ENCODE results near the gene TTLL12. TPM values are rescaled to one million over a fixed set of nuclear protein-coding genes. Genes with fewer than 3 reads are reported as not detected.

TTLL12 gene
- total and polyA plus RNA-seq, 2 experiments from 2014 or later: 29.5 to 42.8 TPM

DNA sequence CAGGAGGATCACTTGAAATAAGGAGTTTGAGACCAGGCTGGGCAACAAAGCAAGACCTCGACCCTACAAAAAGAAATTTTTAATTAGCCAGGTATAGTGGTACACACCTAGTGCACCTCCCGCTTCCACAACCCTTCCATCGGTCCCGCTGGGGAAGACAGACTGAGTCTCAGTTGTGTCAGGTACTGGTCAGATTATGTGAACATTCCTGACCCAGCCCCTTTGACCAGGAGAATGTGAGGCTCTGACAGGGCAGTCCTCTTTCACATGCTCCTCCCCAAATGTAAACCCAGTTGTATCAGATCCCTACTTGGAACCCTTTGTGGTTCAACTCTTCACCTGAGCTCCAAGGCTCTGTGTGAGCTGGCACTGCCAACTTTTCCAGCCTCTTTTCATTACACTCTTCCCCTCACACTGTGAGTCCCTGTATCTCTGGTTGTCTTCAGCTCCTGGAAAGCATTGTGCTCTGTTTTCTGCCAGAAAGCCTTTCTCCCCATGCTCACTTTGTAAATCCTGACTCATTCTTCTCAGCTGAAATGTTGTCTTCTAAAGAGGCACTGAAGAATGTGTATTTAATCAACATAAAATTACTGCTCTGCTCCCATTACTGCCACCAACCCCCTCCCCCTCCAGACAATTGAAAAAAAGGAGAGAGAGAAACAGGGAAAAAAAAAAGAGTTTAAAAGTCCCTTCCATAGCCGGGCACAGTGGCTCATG is 2.1 kb upstream of the TTLL12 start:
- Histone ChIP-seq H2AFZ (no peak overlapping the region), H3K9me3 (ENCODE audit: low read depth) (no peaks in the 10 kb centered on the region), H3K79me2 (ENCODE audit: insufficient read depth) (peaks cover 21% of the 10 kb centered on the region), H3K4me1 (ENCODE audit: insufficient read depth) (peaks cover 4% of the 10 kb centered on the region), H3K9ac (no peak overlapping the region), H3K36me3 (ENCODE audit: low read depth) (no peaks in the 10 kb centered on the region), H4K20me1 (ENCODE audit: insufficient read depth) (no peaks in the 10 kb centered on the region), H3F3A (ENCODE audit: insufficient read depth) (peaks cover 6% of the 10 kb centered on the region; the same call in 1 of the 2 replicates), H3K27me3 (replicated peaks; ENCODE audit: insufficient read depth) (no peaks in the 10 kb centered on the region), H3K9me2 (ENCODE audit: insufficient read depth) (no peaks in the 10 kb centered on the region), H3K4me2 (ENCODE audit: unreplicated experiment) (no peak overlapping the region), H3K4me3 (no peak overlapping the region), H3K27ac (no peak overlapping the region)
- 61 to 68% methylated on average over 5 of the region's 5 CpGs for WGBS, 2 experiments (ENCODE audit: low coverage in 1 of 2, low lambda C conversion rate in 2 of 2, missing lambda C conversion rate in 2 of 2)
- in situ Hi-C loops (cut with MboI): no loop called here
- TF ChIP-seq EZH2 (IDR thresholded peaks at IDR 0.05; ENCODE audit: insufficient read depth, poor library complexity, severe bottlenecking) (no peak), EZH2phosphoT487 (IDR thresholded peaks at IDR 0.05; ENCODE audit: insufficient read depth, low read depth) (no peak)
- DNase-seq: no peak

DNA sequence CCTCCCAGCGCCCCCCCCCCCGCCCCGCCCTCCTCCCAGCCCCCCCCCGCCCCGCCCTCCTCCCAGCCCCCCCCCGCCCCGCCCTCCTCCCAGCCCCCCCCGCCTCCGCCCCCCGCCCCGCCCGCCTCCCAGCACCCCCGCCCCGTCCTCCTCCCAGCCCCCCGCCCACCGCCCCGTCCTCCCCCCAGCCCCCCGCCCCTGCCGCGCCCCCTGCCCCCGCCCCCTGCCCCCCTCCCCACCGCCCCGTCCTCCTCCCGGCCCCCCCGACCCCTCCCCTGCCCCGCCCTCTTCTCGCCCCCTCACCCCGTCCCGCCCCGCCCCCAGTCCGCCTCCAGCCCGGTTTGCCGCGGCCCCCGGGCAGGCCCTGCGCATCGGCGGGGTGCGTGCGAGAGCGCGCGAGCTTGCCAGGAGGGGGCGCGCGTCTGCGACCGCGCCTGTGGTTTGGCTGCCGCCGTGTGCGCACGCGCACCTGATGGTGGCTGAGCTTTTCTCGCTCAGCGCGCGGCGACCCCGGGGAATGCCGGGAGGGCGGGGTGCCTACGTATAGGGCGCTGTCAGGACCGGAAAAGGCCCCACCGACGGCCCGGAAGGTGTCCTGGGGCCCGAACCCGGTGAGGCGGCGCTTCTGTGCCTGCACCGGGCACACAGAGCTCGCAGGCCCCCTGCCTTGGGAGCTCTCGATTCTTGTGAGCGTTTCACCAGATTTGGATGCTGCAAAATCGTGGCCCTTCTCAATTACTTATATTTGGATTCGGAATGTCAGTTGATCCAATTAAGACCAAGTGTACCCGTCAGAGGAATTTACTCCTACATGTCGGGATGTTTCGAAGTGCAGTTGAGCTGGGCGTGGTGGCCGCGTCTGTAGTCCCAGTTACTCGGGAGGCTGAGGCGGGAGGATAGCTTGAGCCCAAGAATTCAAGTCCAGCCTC is 501 bp upstream of the TTLL12 start:
- TF ChIP-seq EZH2 (IDR thresholded peaks at IDR 0.05; ENCODE audit: insufficient read depth, poor library complexity, severe bottlenecking) (no peak), EZH2phosphoT487 (IDR thresholded peaks at IDR 0.05; ENCODE audit: insufficient read depth, low read depth) (no peak)
- H3K9me3 ChIP-seq (ENCODE audit: low read depth): no peaks in the 10 kb centered on the region
- peaks cover 4% of the 10 kb centered on the region for H3K4me1 ChIP-seq (ENCODE audit: insufficient read depth)
- DNase-seq: peak; percentile 95
- H4K20me1 ChIP-seq (ENCODE audit: insufficient read depth): no peaks in the 10 kb centered on the region
- H3K27me3 ChIP-seq (replicated peaks; ENCODE audit: insufficient read depth): no peaks in the 10 kb centered on the region
- peaks cover 26% of the 10 kb centered on the region for H3K79me2 ChIP-seq (ENCODE audit: insufficient read depth)
- peaks cover 6% of the 10 kb centered on the region; the same call in 1 of the 2 replicates for H3F3A ChIP-seq (ENCODE audit: insufficient read depth)
- WGBS, 2 experiments (ENCODE audit: low coverage in 1 of 2, low lambda C conversion rate in 2 of 2, missing lambda C conversion rate in 2 of 2): 4 to 7% methylated on average over 38 to 68 of the region's 86 CpGs
- peak overlapping the region; percentile 71 for H3K4me3 ChIP-seq
- H3K27ac ChIP-seq: peak overlapping the region; percentile 91
- peak overlapping the region; percentile 98 for H2AFZ ChIP-seq
- H3K4me2 ChIP-seq (ENCODE audit: unreplicated experiment): peak overlapping the region; percentile 90
- H3K9me2 ChIP-seq (ENCODE audit: insufficient read depth): no peaks in the 10 kb centered on the region
- in situ Hi-C loops (cut with MboI): no loop called here
- H3K9ac ChIP-seq: peak overlapping the region; percentile 81
- H3K36me3 ChIP-seq (ENCODE audit: low read depth): no peaks in the 10 kb centered on the region

DNA sequence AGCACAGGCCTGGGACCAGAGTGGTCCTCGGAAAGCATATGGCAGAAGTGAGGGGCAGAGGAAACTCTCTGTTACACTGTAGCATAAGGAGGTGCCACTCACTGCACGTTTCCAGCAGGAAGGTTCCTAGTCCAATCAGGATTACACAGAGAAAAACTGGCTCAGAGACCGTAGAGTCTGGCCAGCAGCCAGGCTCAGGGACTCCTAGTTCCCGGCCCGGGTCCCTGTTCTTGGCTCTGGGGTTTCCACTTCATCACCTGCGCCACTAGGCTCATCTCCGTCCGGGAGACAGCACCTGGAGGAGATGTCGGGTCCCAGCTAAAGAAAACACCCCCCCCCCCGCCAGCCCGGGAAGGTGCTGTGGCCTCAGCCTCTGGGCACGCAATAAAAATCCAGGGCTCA is 1.1 kb downstream of the TTLL12 start:
- Histone ChIP-seq H3K9me3 (ENCODE audit: low read depth) (no peaks in the 10 kb centered on the region), H4K20me1 (ENCODE audit: insufficient read depth) (no peaks in the 10 kb centered on the region), H3K4me2 (ENCODE audit: unreplicated experiment) (peak overlapping the region; percentile 79), H3K27me3 (replicated peaks; ENCODE audit: insufficient read depth) (no peaks in the 10 kb centered on the region), H3K9me2 (ENCODE audit: insufficient read depth) (no peaks in the 10 kb centered on the region), H3K36me3 (ENCODE audit: low read depth) (no peaks in the 10 kb centered on the region), H2AFZ (peak overlapping the region; percentile 61; the same call in 1 of the 2 replicates), H3K27ac (no peak overlapping the region; the same call in 1 of the 2 replicates), H3K4me3 (peak overlapping the region; percentile 78), H3K4me1 (ENCODE audit: insufficient read depth) (peaks cover 4% of the 10 kb centered on the region), H3K79me2 (ENCODE audit: insufficient read depth) (peaks cover 26% of the 10 kb centered on the region), H3K9ac (peak overlapping the region; percentile 75), H3F3A (ENCODE audit: insufficient read depth) (peaks cover 6% of the 10 kb centered on the region; the same call in 1 of the 2 replicates)
- in situ Hi-C loops (cut with MboI): no loop called here
- TF ChIP-seq EZH2 (IDR thresholded peaks at IDR 0.05; ENCODE audit: insufficient read depth, poor library complexity, severe bottlenecking) (no peak), EZH2phosphoT487 (IDR thresholded peaks at IDR 0.05; ENCODE audit: insufficient read depth, low read depth) (no peak)
- DNase-seq: peak; percentile 51
- 5% methylated on average over 6 to 12 of the region's 12 CpGs for WGBS, 2 experiments (ENCODE audit: low coverage in 1 of 2, low lambda C conversion rate in 2 of 2, missing lambda C conversion rate in 2 of 2)

DNA sequence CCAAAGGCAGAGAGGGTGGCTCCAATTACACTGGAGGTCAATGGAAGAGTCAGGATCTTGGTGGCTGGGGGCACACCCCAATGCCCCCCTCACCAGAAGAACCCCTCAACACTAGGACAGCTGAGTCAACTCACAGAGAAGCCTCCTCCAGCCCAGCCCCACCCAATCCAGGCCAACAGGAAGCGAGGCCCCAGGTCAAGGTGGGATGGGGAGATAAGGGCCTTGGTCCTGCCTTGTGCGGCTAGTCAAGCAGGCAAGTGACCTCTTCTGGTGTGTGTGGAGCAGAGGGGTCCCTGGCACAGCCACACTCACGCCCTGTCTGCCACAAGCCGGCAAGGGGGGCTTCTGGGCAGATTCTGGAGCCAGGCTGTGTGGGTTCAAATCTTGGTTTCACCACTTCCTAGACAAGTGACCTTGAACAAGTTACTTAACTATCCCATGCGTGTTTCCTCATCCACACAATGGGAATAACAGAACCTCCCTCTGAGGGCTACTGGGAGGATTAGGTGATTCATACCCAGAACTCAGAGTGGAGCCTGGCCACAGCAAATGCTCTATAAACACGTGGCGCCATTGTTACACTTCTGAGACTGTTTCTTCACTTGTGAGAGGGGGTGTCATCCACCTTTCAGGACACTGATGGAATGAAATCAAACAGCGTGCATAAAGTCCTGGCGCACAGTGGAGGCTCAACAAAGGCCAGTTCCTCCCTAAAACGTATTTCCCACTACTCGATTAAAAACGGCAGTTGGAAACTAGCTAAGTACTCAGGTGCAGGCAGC is 3.2 kb downstream of the TTLL12 start:
- Histone ChIP-seq H3K27ac (no peak overlapping the region), H4K20me1 (ENCODE audit: insufficient read depth) (no peaks in the 10 kb centered on the region), H2AFZ (no peak overlapping the region), H3K9me3 (ENCODE audit: low read depth) (no peaks in the 10 kb centered on the region), H3K9ac (no peak overlapping the region), H3K4me1 (ENCODE audit: insufficient read depth) (peaks cover 4% of the 10 kb centered on the region), H3K79me2 (ENCODE audit: insufficient read depth) (peaks cover 26% of the 10 kb centered on the region), H3K36me3 (ENCODE audit: low read depth) (no peaks in the 10 kb centered on the region), H3K4me3 (no peak overlapping the region), H3K9me2 (ENCODE audit: insufficient read depth) (no peaks in the 10 kb centered on the region), H3K27me3 (replicated peaks; ENCODE audit: insufficient read depth) (no peaks in the 10 kb centered on the region), H3K4me2 (ENCODE audit: unreplicated experiment) (no peak overlapping the region), H3F3A (ENCODE audit: insufficient read depth) (peaks cover 6% of the 10 kb centered on the region; the same call in 1 of the 2 replicates)
- TF ChIP-seq EZH2 (IDR thresholded peaks at IDR 0.05; ENCODE audit: insufficient read depth, poor library complexity, severe bottlenecking): no peak
- no peak for TF ChIP-seq EZH2phosphoT487 (IDR thresholded peaks at IDR 0.05; ENCODE audit: insufficient read depth, low read depth)
- peak; percentile 44 for DNase-seq
- in situ Hi-C loops (cut with MboI): no loop called here
- WGBS, 2 experiments (ENCODE audit: low coverage in 1 of 2, low lambda C conversion rate in 2 of 2, missing lambda C conversion rate in 2 of 2): 85 to 86% methylated on average over 12 of the region's 12 CpGs
